GM21528 (cell line): ENCODE data around the gene AFDN.

Experiments
- ATAC-seq: cut with Tn5 transposase; IDR thresholded peaks from one replicate; pipeline ENCODE4 v1.9.1; 2021; ENCODE audit warnings: mild to moderate bottlenecking, moderate library complexity; ENCODE audit not compliant: unreplicated experiment, low FRiP score

The AFDN gene

GRCh38 chr6:167839755-167840154 lies 13.0 kb downstream of the AFDN start:
- no peak for ATAC-seq

- ATAC-seq = no peak
Measured at GRCh38 chr6:167840160-167840525, 13.4 kb downstream of the AFDN start.

- ATAC-seq = no peak
Measured at GRCh38 chr6:167840526-167841179, 13.9 kb downstream of the AFDN start.

GRCh38 chr6:167841981-167842380 lies 15.3 kb downstream of the AFDN start:
- ATAC-seq = no peak

- ATAC-seq = no peak
Measured at GRCh38 chr6:167842457-167842856, 15.7 kb downstream of the AFDN start.

- no peak for ATAC-seq
Measured at GRCh38 chr6:167843023-167843422, 16.3 kb downstream of the AFDN start.

GRCh38 chr6:167845856-167846255 lies 19.1 kb downstream of the AFDN start:
- ATAC-seq = no peak

GRCh38 chr6:167846997-167847606 lies 20.4 kb downstream of the AFDN start:
- no peak for ATAC-seq

GRCh38 chr6:167847936-167848335 lies 21.2 kb downstream of the AFDN start:
- no peak for ATAC-seq

GRCh38 chr6:167848783-167849182 lies 22.1 kb downstream of the AFDN start:
- no peak for ATAC-seq

GRCh38 chr6:167849846-167850459 lies 23.2 kb downstream of the AFDN start:
- no peak for ATAC-seq

- ATAC-seq = no peak
Measured at GRCh38 chr6:167850782-167851181, 24.1 kb downstream of the AFDN start.

GRCh38 chr6:167851370-167851952 lies 24.8 kb downstream of the AFDN start:
- no peak for ATAC-seq

- no peak for ATAC-seq
Measured at GRCh38 chr6:167855825-167856425, 29.2 kb downstream of the AFDN start.

- ATAC-seq = no peak
Measured at GRCh38 chr6:167856474-167856873, 29.8 kb downstream of the AFDN start.

GRCh38 chr6:167856999-167857660 lies 30.4 kb downstream of the AFDN start:
- ATAC-seq = no peak

GRCh38 chr6:167858086-167858591 lies 31.4 kb downstream of the AFDN start:
- ATAC-seq = no peak

- no peak for ATAC-seq
Measured at GRCh38 chr6:167858842-167859664, 32.3 kb downstream of the AFDN start.

- ATAC-seq = no peak
Measured at GRCh38 chr6:167860550-167861226, 34.0 kb downstream of the AFDN start.
